IPS-18c (cell line): ENCODE measurements around the gene PPP1R15A.
"Not testable (repeated sequence)": the region's sequence is repeated elsewhere in the genome, so short reads cannot be mapped to it uniquely, and the experiment has no call there.

Experiments
- H3K4me3 ChIP-seq: 2 replicates; pipeline ENCODE4 v1.7.0; 2013; ENCODE audit warnings: low read depth, mild to moderate bottlenecking, low read length, moderate library complexity; ENCODE audit not compliant: insufficient read depth
- H3K9me3 ChIP-seq: one replicate; pipeline ENCODE4 v1.6.1; 2013; ENCODE audit warnings: mild to moderate bottlenecking, low read length, moderate library complexity; ENCODE audit not compliant: control insufficient read depth, insufficient read depth

PPP1R15A gene

GRCh38 chr19:48874303-48875135 is 2.3 kb downstream of the PPP1R15A start:
- no peaks in the 10 kb centered on the region for H3K9me3 ChIP-seq
- no peak overlapping the region for H3K4me3 ChIP-seq

GRCh38 chr19:48876043-48876981 is 4.1 kb downstream of the PPP1R15A start:
- H3K9me3 ChIP-seq, H3K4me3 ChIP-seq: not testable (repeated sequence)

DNA sequence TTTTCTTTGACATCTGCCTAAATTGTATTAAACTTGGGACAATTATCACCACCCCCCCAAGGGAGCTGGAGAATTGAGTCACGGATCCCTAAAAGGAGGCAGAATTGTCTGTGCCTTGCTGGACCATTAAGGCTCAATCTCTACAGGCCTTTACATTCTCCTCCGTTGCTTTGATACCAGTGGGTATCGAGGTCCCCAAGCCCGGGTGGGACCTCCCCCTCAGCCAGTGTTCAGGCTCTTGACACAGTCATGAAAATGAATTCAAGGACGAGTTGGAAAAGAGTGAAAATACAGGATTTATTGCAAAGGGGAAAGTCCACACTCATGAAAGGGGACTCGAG is 5.6 kb downstream of the PPP1R15A start:
- no peaks in the 10 kb centered on the region for H3K9me3 ChIP-seq
- H3K4me3 ChIP-seq, result no peak overlapping the region

GRCh38 chr19:48878196-48879024 is 6.2 kb downstream of the PPP1R15A start:
- Histone ChIP-seq H3K4me3 (no peak overlapping the region), H3K9me3 (no peaks in the 10 kb centered on the region)

- Histone ChIP-seq H3K4me3 (no peak overlapping the region), H3K9me3 (no peaks in the 10 kb centered on the region)
Measured at GRCh38 chr19:48879025-48879637, 6.9 kb downstream of the PPP1R15A start.

- H3K4me3 ChIP-seq, H3K9me3 ChIP-seq: not testable (repeated sequence)
Measured at GRCh38 chr19:48879696-48880095, 7.5 kb downstream of the PPP1R15A start.

- Histone ChIP-seq H3K4me3 (no peak overlapping the region), H3K9me3 (no peaks in the 10 kb centered on the region)
Measured at GRCh38 chr19:48881741-48882657, 9.8 kb downstream of the PPP1R15A start.

DNA sequence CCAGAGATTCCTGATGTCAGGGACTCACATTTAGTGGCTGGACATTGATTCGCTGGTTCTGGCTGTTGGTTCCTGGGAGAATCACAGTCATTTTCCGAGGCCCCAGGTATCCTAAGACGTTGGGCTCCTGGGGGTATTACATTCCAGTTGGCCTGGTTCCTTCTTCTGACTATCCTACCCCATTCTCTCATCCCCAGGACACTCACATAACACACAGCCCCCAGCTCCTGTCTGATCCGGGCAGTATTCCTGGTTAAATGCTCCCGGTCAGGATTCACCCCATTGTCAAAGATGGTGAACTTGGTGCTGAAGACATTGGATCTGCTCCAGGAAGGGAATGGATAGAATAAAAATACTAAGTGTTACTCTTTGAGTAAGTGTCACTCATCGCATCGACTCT is 11.5 kb downstream of the PPP1R15A start:
- no peak overlapping the region for H3K4me3 ChIP-seq
- no peaks in the 10 kb centered on the region for H3K9me3 ChIP-seq

DNA sequence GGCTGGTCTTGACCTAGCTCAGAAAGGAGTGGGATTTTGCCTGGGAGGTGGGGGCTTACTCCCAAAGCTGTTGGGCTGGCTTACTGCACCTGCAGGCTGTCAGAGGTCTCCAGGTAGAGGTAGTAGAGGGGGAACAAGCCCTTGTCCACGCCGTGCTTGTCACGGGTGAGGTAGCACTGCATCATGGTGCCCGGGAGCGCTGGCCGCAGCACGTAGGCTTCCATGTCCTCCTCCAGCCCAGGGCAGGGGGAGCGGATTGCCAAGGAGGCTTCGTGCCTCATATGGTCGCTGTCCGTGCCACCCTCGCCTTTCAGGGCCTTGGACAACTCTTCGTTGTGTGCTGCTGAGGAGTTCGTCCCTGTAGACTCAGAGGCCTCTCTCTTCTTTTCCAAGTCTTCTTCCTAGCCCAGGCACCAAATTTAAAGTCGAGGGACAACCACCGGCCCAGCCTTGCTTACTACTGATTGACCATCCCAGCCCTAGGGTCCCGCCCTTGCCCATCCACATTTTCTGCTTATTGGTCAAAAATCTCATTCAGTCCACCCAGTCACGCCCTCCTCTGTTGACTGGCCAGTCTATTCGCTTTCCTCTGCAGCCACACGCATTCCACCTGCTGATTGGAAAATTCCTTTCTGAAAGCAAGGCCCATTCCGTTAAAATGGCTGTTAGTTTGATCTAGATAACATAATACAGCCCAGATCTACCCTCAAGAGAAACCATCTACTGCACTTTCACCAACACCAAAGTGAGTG is 15.8 kb downstream of the PPP1R15A start:
- Histone ChIP-seq H3K9me3 (no peaks in the 10 kb centered on the region), H3K4me3 (no peak overlapping the region)

- not testable (repeated sequence) for H3K9me3 ChIP-seq, H3K4me3 ChIP-seq
Measured at GRCh38 chr19:48889496-48889895, 17.3 kb downstream of the PPP1R15A start.

DNA sequence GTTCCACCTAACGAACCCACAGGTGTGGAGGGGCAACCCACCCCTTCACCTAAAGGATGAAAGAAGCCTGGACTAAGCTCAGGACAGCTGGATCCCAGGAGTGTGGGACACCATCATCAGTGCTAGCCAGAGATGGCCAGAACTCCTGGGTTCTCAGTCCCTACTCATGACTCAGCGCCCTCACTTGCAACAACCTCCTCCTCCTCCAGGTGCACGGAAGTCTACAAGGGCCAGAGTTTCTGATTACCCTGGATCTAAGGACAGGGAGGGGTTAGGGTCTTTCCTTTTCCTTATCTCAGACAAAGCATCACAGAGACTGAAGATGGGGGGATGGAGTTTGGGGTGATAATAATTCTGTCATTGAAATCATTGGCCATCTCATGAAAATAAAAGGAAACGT is 18.3 kb downstream of the PPP1R15A start:
- no peaks in the 10 kb centered on the region for H3K9me3 ChIP-seq
- no peak overlapping the region for H3K4me3 ChIP-seq

- no peak overlapping the region for H3K4me3 ChIP-seq
- no peaks in the 10 kb centered on the region for H3K9me3 ChIP-seq
Measured at GRCh38 chr19:48895226-48895625, 23.0 kb downstream of the PPP1R15A start.

DNA sequence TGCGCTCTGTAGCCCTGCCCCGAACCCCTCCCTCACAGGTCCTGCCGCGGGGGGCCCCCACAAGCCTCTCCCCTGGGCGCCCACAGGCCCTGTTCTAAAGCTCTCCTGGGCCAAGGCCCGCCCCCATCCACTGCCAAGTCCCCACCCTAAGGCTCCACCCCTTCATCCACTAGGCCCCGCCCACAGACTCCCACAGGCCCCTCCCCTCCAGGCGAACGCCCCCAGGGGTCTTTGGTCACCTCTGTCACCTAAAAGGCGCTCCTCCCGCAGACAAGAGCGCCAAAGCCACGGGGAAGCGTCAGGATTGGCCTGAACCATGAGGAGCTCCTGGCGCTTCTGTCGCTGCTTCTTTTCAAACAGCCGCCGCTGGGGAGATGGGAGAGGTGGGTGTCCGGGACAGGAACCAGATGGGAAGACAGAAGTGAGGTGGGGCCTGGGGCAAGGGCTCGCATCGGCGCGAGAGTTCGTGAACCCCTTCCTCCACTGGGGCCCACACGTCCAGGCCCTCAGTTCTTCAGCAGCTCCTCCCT is 24.0 kb downstream of the PPP1R15A start:
- H3K4me3 ChIP-seq, result peak overlapping the region; percentile 24; the same call in 1 of the 2 replicates
- H3K9me3 ChIP-seq, result no peaks in the 10 kb centered on the region

GRCh38 chr19:48897181-48897580 is 25.0 kb downstream of the PPP1R15A start:
- H3K9me3 ChIP-seq, result no peaks in the 10 kb centered on the region
- H3K4me3 ChIP-seq, result no peak overlapping the region

- peak overlapping the region; percentile 96 for H3K4me3 ChIP-seq
- H3K9me3 ChIP-seq, result not testable (repeated sequence)
Measured at GRCh38 chr19:48899386-48899749, 27.1 kb downstream of the PPP1R15A start.
